MG63 (cell line): Measurements from ENCODE around the gene CTAGE8. TPM values are rescaled to one million over a fixed set of nuclear protein-coding genes. Genes with fewer than 3 reads are reported as not detected.
"Not testable (repeated sequence)": the region's sequence is repeated elsewhere in the genome, so short reads cannot be mapped to it uniquely, and the experiment has no call there.

Source experiments
- DNase-seq: peaks from one replicate; pipeline ENCODE4 v3.0.0-alpha.2; 2020
- H3K27me3 ChIP-seq: fragments of 250-450 bp; sonication (Bioruptor Pico); 2 replicates; pipeline ENCODE4 v1.5.1; 2020; ENCODE audit warnings: mild to moderate bottlenecking, moderate library complexity
- H3K36me3 ChIP-seq: fragments of 250-450 bp; sonication (Bioruptor Pico); 2 replicates; pipeline ENCODE4 v1.5.1; 2020; ENCODE audit warnings: mild to moderate bottlenecking, moderate library complexity
- H3K4me3 ChIP-seq: fragments of 250-450 bp; sonication (Bioruptor Pico); 2 replicates; pipeline ENCODE4 v1.5.1; 2020; ENCODE audit warnings: mild to moderate bottlenecking, moderate library complexity
- H3K9me3 ChIP-seq: fragments of 250-450 bp; sonication (Bioruptor Pico); 2 replicates; pipeline ENCODE4 v1.5.1; 2020; ENCODE audit warnings: mild to moderate bottlenecking, moderate library complexity
- total RNA-seq: library from RNA; depleted of rRNA; stranded (reverse); fragments of >200 nt; shearing (Covaris generic); gene quantifications from 2 replicates; pipeline ENCODE4 v1.2.3, GENCODE V29; 2014; ENCODE audit warnings: low replicate concordance; rRNA removed

The CTAGE8 gene, protein sequence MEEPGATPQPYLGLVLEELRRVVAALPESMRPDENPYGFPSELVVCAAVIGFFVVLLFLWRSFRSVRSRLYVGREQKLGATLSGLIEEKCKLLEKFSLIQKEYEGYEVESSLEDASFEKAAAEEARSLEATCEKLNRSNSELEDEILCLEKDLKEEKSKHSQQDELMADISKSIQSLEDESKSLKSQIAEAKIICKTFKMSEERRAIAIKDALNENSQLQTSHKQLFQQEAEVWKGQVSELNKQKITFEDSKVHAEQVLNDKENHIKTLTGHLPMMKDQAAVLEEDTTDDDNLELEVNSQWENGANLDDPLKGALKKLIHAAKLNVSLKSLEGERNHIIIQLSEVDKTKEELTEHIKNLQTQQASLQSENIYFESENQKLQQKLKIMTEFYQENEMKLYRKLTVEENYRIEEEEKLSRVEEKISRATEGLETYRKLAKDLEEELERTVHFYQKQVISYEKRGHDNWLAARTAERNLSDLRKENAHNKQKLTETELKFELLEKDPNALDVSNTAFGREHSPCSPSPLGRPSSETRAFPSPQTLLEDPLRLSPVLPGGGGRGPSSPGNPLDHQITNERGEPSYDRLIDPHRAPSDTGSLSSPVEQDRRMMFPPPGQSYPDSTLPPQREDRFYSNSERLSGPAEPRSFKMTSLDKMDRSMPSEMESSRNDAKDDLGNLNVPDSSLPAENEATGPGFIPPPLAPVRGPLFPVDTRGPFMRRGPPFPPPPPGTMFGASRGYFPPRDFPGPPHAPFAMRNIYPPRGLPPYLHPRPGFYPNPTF
- 0.57 TPM in 1 of 2 replicates, not detected in the other for total RNA-seq

DNA sequence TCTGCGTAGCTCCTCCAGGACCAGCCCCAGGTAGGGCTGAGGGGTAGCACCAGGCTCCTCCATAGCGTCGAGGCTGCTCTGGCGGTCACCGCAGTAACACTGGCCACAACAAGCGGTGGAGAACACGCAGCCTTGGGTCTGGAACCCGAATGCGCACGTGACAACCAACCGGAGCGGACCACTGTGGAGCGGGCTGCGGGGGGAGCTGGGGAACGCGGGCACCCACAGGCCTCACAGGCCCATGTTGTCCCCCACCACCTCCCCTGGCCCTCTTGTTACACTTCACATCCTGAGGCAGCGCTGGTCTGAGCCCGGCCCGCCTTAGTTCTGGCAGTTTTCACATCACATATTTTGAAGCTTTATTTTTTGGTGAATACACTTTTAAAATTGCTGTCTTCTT lies at the start of gene CTAGE8:
CTAGE8 (minus strand) TSS at position 101 of the 400 bp plus-strand sequence; CDS start at position 63, 38 bp downstream.
- not testable (repeated sequence) for DNase-seq, H3K36me3 ChIP-seq, H3K4me3 ChIP-seq, H3K9me3 ChIP-seq, H3K27me3 ChIP-seq

GRCh38 chr7:144317537-144317936 lies 48.4 kb upstream of the CTAGE8 start:
- not testable (repeated sequence) for DNase-seq, H3K9me3 ChIP-seq, H3K4me3 ChIP-seq, H3K36me3 ChIP-seq, H3K27me3 ChIP-seq

- not testable (repeated sequence) for H3K36me3 ChIP-seq, H3K27me3 ChIP-seq, H3K9me3 ChIP-seq, H3K4me3 ChIP-seq, DNase-seq
Measured at GRCh38 chr7:144311872-144312469, 42.9 kb upstream of the CTAGE8 start, which contains the start of gene OR2A1. OR2A1 (plus strand) TSS chr7:144312419; CDS start chr7:144318125, 5,706 bp downstream.

- not testable (repeated sequence) for DNase-seq, H3K27me3 ChIP-seq, H3K36me3 ChIP-seq, H3K9me3 ChIP-seq, H3K4me3 ChIP-seq
Measured at GRCh38 chr7:144311218-144311617, 42.1 kb upstream of the CTAGE8 start.

GRCh38 chr7:144309702-144310101 lies 40.6 kb upstream of the CTAGE8 start:
- H3K27me3 ChIP-seq, H3K9me3 ChIP-seq, H3K36me3 ChIP-seq, DNase-seq, H3K4me3 ChIP-seq: not testable (repeated sequence)

GRCh38 chr7:144305156-144305555 lies 36.1 kb upstream of the CTAGE8 start:
- not testable (repeated sequence) for H3K36me3 ChIP-seq, H3K9me3 ChIP-seq

DNA sequence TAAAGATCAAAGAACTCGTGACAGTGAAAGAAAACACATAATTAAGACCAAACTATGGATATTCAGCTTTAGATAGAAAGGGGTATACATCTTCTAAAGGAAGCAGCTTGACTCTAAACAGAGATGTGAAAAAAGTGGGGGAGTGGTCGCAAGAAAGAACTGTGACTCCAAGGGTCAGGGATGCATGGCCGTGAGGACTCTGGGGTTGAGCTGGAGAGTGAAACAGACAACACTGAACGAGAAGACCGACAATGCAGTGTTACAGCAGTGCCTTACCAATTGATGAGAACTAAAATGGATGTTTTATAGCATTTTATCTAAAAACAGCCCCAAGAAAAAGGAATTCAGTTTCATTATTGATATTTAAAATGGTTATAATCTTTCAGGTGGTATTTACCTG lies 34.5 kb upstream of the CTAGE8 start:
- not testable (repeated sequence) for H3K36me3 ChIP-seq, DNase-seq, H3K9me3 ChIP-seq, H3K4me3 ChIP-seq, H3K27me3 ChIP-seq

More at GRCh38 chr7:144305156-144305555, 36.1 kb upstream of the CTAGE8 start:
- H3K4me3 ChIP-seq, DNase-seq, H3K27me3 ChIP-seq: not testable (repeated sequence)

DNA sequence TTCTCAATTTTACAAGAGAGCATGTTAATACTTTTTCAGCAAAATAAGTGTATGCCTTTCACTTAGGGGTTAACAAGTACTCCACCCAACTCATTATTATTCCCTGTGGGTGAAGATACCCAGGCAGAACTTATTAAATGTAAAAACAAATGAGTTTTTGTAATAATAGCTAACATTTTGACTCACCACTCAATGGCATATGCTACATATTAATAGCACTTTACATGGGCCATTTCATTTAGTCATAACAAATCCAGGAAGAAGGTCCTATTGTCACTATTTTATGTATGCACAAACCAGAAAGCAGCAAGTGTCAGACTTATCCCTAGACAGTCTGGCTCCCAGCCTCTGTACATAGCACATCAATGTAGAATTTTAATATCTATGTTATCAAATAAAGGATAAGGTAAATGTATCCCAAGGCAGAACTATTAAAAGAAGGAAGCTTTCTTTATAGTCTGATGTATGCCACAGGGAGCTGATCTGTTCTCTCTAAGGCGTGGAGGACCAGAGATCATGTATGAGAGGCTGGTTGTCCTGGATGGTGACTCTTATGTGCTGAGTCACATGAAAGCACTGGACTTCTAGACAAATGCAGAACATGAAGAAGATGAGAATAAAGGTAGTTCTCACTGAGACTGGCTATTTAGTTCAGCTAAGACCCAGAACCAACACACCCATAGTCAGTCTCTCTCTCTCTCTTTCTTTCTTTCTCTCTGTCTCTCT lies 33.7 kb upstream of the CTAGE8 start:
- H3K36me3 ChIP-seq, DNase-seq, H3K9me3 ChIP-seq, H3K4me3 ChIP-seq, H3K27me3 ChIP-seq: not testable (repeated sequence)

GRCh38 chr7:144293794-144294499 lies 24.9 kb upstream of the CTAGE8 start:
- H3K4me3 ChIP-seq, H3K9me3 ChIP-seq, DNase-seq, H3K36me3 ChIP-seq, H3K27me3 ChIP-seq: not testable (repeated sequence)

- DNase-seq, result not testable (repeated sequence)
Measured at GRCh38 chr7:144292384-144293161, 23.5 kb upstream of the CTAGE8 start.

DNA sequence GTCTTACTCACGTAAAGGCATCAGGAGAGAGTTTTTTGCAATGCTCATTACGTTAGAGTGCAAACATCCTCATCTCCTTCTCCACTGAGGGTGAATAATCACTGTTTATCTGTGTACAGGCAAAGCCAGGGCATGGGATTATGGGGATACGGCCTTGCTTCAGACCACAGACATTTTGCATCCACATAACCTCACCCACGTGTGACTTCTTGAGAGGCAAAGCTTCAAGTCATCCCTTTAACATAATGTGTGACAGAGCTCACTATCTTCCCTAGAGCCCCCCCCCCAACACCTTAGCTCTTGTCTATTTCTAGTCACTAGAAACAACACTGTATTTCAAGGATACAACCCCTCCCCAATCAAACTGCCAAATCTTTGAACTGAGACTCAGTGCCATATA lies 22.5 kb upstream of the CTAGE8 start:
- H3K27me3 ChIP-seq, DNase-seq: not testable (repeated sequence)

More at GRCh38 chr7:144292384-144293161, 23.5 kb upstream of the CTAGE8 start:
- H3K4me3 ChIP-seq, H3K27me3 ChIP-seq, H3K9me3 ChIP-seq, H3K36me3 ChIP-seq: not testable (repeated sequence)

GRCh38 chr7:144287171-144287784 lies 18.2 kb upstream of the CTAGE8 start:
- DNase-seq, H3K27me3 ChIP-seq, H3K4me3 ChIP-seq, H3K9me3 ChIP-seq, H3K36me3 ChIP-seq: not testable (repeated sequence)

More for the DNA sequence above, 22.5 kb upstream of the CTAGE8 start:
- H3K4me3 ChIP-seq, H3K9me3 ChIP-seq, H3K36me3 ChIP-seq: not testable (repeated sequence)

DNA sequence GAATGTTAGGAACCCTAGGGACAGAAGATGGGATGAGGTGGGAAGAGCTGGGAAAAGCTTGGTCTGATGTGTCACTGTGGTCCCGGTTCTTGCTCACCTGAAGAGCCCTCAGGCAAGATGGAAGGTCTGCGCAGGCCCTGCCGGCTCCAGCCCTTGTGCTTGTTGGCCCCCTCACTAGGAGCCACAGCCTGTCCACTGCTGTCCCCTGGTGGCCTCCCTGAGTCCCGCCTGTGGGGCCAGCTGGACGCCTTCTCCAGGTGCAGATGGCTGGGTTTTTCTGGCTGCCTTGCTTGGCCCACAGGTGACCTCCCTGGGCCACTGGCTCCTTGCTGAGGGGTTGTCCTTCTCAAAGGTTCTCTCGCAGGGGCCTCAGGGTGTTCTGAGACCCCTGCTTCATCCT lies 14.6 kb upstream of the CTAGE8 start:
- not testable (repeated sequence) for H3K4me3 ChIP-seq, DNase-seq, H3K36me3 ChIP-seq, H3K9me3 ChIP-seq, H3K27me3 ChIP-seq

- not testable (repeated sequence) for H3K9me3 ChIP-seq, DNase-seq, H3K27me3 ChIP-seq, H3K36me3 ChIP-seq, H3K4me3 ChIP-seq
Measured at GRCh38 chr7:144282490-144282889, 13.4 kb upstream of the CTAGE8 start.

DNA sequence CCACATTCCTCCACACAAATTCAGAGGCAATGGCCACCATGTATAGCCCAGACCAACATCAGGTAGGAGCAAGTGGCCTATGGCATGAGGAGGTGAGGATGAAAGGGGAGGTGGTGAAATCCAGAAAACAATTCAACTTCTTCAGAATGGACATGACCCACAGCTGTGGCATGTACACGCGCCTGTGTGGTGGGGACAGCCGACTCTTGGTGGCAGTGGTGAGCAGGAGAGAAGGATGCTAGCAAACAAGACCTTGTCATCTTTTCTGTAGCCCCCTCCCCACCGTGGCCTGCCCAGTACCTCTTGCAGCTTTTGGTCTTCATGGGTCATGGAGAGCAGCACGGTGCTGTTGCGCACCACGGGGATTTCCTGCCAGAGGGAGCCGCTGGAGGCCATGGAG lies 12.9 kb upstream of the CTAGE8 start:
- DNase-seq, H3K36me3 ChIP-seq, H3K4me3 ChIP-seq, H3K27me3 ChIP-seq, H3K9me3 ChIP-seq: not testable (repeated sequence)
